ENCODE results near the gene PLSCR2.
"Not testable (repeated sequence)": the region's sequence is repeated elsewhere in the genome, so short reads cannot be mapped to it uniquely, and the experiment has no call there.

The PLSCR2 gene, protein sequence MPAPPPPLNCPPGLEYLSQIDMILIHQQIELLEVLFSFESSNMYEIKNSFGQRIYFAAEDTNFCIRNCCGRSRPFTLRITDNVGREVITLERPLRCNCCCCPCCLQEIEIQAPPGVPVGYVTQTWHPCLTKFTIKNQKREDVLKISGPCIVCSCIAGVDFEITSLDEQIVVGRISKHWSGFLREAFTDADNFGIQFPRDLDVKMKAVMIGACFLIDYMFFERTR

DNA sequence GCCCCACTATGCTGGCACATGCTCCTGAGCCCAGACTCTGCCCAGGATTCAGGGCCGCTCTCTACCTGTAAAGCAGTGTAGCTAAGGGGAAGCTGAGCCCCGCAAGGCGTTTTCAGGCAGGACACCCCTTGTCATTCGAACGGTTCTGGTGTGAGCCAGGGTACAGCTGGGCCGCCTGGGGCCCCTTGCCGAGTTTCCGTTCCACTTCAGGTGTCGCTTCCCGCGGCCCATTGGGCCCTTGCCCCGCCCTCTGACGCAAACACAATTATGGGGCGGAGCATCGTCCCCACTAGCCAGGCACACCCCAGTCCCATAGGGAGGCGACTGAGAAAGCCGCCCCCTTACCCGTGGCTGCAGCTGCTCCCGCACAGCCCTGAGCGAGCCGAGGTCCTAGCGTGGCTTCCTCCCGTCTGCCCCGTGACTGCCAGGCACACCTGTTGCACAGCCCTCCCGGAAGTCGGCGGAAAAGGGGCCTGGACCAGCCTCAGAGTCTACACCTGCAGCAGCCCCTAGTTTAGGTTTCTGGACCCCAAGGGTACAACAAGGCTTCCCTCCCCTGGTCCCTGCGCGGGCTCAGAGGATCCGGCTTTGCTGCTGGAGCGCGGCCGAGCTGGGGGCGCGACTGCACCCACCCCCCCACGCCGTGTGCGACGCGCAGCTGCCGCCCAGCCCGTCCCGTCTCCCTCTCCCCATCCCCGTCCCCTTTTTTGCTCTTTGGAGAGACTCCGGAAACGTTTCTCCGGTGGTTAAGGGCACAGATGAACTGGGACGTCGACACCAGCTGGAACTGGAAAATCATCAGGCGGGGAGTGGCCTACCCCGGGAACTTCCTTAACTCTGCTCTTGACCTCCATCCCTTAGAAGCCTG is at the start of gene PLSCR2:
TSS of gene PLSCR2 (minus strand) at position 412 of the 868 bp plus-strand sequence. CDS start 9,657 bp downstream, outside the sequence.
- peak; percentile 21 for DNase-seq (ENCODE audit: low read depth)

DNA sequence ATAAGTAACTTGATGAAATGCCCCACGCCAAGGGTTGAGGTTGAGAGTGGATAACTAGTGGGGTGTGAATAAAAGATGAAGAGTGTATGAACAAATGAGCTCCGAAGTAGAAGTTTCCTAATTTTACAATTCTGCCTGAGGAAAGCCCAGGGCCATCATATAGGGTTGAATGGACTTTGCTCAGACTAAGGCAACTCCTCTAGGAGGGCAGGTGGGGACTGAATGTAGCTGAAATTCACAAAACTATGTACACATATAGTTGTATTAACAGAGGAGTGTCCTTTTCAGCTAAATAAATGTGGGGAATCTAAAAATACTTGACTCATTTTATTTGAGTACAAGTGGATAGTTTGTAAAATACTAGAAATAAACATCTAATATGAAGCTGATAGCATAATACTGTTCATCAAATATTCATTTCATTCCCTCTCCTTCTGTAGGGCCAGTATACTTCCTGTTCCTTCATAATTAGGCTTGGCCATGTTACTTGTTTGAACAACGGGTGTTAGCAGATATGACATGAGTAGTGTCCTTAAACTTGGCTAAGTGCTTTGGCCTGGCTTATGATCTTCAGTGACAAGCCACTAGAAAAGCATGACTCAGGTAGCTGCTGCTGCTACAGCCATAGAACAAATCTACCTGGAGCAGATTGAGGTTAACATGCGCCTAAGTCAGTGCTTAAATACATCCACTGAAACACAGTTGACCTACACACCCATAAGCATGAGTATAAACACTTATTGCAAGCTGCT is 48.5 kb upstream of the PLSCR2 start:
- no peak for DNase-seq (ENCODE audit: low read depth)

DNA sequence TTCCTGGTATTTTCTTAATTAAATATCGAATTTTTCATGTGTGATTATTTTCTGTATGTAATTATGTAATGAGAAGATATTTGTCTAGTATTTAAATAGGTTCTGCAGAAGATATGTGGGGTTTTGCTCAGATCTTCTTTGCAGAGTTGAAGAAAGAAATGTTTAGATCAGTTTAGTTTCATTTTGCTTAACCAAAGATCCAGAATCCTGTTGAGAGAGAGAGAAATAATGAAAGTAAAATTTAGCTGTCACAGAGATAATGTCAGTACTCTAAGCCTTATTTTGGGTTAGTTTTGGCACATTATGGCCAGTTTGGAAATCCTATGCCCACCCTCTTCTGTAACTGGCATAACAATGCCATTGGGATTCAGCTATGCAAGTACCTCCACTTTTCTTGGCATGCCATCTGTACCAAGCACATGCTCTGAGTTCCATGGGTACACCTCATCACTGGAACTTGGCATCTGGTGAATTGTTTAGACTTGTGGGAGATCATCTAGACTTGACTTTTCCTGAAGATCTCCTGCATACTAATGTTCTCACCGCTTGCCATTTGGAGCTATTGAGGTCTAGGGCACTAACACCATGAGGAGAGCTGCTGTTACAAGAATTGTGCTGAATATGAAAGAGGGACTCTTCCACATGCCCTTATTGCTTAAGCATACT is 44.2 kb upstream of the PLSCR2 start:
- no peak for DNase-seq (ENCODE audit: low read depth)

DNA sequence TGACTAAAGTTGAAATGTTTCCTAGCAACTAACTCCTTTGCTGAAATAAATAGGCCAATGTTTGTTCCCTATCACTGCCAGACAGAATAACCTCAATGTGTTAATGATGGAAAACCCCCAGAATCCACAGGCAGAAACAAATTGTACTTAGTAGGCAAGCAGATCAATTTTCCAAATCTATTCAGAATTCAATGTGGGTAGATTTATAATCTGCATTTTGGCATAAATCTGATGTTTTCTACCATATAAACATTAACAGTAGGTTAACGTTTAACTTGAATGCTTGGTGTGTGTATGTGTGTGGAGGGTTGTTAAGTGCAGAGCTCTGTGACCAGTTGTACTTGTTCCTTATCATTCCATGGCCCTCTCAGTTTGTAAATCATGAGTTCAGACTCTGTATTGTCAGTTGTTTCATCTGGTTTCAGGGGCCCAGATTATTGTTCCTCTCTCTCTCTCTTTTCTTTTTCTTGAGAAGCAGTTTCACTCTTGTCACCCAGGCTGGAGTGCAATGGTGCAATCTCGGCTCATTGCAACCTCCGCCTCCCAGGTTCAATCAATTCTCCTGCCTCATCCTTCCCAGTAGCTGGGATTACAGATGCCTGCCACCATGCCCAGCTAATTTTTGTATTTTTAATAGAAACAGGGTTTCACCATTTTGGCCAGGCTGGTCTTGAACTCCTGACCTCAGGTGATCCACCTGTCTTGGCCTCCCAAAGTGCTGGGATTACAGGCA is 42.2 kb upstream of the PLSCR2 start:
- DNase-seq (ENCODE audit: low read depth) = no peak

DNA sequence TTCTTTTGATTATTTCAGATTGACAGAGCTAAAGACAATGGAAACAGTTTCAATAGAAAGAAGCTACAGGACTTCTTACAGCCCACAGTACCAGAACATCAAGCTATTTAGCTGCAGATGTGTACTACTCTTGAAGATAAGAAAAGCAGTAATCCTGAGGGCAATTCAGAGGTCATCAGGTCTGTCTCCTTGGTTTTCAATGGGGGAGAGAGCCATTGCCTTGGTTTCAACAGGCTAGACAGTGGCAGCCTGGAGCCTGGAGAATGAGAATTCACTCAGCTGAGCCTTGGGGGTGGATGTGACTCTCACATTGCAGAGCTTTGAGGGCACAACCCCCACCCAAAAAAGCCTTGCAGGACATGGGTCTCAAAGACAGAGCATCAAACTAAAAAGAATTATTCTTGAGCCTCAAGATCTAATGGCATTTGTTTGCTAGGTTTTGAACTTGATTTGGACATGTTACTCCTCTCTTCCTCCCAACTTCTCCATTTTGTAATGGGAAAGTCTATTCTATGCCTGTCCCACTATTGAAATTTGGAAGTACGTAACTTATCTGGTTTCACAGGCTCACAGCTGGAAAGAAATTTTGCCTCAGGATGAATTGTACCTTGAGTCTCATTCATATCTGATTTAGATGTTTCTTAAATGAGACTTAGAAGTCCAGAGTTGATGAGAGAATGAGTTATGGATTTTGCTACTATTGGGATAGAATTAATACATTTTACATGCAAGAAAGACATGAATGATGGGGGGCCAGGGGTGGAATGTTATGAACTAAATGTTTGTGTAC is 38.2 kb upstream of the PLSCR2 start:
- DNase-seq (ENCODE audit: low read depth) = no peak

DNA sequence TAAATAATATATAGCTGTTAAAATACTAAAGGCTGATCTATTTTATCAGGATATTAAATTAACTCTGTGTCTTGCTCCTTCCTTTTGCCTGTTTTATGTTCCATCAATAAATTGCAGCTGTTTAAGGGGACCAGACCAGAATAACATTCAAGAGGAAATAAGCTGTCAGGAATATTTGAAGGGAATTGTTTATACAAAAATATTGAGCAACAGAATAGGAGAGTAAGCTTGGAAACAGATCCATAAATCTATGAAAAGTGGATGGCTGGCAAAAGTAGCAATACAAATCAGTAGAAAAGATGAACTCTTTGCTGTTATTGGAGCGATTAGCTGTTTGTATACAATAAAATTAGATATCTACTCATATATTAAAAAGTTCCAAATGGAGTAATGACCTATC is 36.2 kb upstream of the PLSCR2 start:
- peak; percentile 5 for DNase-seq (ENCODE audit: low read depth)

DNA sequence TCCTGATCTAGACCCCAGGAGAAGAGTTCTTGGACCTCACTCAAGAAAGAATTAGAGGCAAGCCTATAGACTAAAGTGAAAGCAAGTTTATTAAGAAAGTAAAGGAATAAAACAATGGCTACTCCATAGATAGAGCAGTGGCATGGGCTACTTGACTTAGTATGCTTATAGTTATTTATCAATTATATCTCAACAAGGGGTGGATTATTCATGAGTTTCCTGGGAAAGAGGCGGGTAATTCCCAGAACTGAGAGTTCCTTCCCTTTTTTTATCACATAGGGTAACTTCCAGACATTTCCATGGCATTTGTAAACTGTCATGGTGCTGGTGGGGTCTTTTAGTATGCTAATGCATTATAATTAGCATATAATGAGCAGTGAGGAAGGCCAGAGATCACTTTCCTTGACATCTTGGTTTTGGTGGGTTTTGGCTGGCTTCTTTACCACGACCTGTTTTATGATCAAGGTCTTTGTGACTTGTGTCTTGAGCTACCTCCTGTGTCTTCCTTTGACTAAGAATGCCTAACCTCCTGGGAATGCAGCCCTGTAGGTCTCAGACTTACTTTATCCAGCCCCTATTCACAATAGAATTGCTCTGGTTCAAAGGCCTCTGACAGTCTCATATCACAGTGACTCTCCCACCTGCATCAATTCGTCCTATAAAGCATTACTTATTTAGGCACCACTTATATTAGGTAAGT is 35.3 kb upstream of the PLSCR2 start:
- peak; percentile 56 for DNase-seq (ENCODE audit: low read depth)

DNA sequence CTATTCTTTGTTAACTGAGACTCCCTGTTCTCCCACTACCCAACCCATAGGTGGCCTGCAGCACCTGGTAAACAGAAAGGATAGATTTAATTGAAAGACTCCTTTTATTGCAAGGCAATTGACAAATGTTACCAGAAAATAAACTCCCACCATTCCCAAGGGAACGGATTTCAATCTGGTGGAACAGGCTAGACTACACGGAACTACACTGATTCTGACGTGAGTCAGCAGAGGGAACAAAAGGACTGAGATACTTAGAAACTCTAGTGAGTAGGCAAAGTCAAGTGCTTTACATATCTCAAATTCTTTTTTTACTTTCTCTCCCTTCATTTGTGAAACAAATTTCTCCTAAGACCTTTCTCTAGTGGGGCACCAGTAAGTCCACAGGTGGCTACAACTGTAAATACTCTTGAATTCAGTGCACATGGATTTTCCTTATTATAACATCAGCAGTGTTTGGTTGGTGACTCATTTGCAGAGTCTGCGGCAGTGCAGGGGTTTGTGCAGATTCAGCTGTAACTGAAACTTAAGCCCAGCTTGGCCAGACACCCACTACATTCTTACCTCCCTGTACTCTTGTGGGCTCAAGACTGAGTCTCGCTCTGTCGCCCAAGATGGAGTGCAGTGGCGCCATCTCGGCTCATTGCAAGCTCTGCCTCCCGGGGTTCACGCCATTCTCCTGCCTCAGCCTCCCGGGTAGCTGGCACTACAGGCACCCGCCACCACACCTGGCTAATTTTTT is 34.3 kb upstream of the PLSCR2 start:
- peak; percentile 93 for DNase-seq (ENCODE audit: low read depth)

DNA sequence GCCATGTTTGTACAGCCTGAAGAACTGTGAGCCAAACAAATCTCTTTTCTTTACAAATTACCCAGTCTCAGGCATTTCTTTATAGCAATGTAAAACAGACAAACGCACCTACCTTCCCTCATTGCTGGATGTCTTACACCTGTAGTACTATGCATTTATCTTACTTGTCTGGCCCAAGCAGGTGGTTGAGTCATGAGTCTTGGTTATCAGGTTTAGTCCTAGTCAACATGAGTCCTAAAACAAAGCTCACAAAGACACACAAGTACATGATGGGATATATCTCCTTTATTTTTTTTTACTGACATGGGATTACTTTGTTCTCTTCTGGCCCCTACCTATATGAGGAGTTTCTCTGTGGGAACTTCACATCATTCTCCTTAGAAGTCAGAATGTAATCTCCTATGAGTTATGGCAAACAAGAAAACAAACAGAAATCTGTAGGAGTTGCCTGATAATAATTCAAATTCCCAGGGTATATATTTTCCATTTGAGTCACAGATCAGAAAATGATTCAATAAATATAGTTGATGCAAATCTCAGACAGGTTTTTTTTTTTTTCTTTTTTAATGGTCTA is 33.6 kb upstream of the PLSCR2 start:
- no peak for DNase-seq (ENCODE audit: low read depth)

DNA sequence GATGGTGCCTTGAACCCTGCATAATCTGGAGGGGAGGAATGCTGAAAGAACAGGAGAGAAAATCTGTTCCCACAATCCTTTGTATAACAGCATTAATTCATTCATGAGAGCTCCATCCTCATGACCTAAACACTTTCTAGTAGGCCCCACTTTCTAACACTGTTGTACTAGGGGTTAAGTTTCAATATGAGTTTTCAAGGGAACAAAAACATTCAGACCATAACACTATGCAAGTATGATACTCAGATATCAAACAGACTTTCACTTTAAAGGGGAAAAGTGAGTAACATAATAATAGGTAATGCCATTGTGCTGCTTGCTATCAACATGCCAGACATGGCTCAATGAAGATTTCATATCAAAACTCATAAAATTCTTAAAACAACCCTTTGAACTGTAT is 32.4 kb upstream of the PLSCR2 start:
- DNase-seq (ENCODE audit: low read depth) = no peak

DNA sequence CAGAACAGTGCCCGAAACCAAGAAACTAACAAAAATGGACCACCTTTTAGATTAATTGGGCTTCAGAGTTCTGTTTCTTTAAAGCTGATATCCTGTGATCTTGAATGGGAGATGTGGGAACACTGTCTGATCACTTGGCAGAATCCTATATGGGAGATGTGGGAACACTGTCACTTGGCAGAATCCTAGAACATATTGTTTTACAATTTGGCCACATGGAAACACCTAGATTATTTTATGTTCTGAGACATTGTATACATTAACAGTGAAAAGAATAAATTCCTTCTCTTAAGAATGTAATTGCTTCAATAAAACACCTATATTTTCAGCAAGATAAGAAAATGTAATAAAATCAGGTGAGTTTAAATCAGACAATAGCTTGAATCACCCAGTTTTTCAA is 30.3 kb upstream of the PLSCR2 start:
- DNase-seq (ENCODE audit: low read depth) = no peak

DNA sequence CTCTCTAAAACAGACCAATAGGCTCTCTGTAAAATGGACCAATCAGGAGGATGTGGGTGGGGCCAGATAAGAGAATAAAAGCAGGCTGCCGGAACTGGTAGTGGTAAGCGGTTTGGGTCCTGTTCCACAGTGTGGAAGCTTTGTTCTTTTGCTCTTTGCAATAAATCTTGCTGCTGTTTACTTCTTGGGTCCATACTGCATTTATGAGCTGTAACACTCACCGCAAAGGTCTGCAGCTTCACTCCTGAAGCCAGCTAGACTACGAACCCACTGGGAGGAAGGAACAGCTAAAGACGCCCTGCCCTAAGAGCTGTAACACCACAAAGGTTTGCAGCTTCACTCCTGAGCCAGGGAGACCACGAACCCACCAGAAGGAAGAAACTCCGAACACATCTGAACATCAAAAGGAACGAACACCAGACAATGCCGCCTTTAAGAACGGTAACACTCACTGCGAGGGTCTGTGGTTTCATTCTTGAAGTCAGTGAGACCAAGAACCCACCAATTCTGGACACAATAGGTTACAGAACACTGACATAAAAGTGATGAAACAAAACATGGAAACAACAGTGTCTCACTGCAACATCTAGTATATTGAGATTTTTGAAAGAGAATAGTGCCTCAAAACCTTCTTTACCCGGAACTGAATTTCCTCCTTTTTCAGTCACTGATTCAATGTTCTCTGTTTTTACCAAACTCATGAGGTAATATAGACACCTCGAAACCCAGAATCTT is 28.8 kb upstream of the PLSCR2 start:
- DNase-seq (ENCODE audit: low read depth) = no peak

DNA sequence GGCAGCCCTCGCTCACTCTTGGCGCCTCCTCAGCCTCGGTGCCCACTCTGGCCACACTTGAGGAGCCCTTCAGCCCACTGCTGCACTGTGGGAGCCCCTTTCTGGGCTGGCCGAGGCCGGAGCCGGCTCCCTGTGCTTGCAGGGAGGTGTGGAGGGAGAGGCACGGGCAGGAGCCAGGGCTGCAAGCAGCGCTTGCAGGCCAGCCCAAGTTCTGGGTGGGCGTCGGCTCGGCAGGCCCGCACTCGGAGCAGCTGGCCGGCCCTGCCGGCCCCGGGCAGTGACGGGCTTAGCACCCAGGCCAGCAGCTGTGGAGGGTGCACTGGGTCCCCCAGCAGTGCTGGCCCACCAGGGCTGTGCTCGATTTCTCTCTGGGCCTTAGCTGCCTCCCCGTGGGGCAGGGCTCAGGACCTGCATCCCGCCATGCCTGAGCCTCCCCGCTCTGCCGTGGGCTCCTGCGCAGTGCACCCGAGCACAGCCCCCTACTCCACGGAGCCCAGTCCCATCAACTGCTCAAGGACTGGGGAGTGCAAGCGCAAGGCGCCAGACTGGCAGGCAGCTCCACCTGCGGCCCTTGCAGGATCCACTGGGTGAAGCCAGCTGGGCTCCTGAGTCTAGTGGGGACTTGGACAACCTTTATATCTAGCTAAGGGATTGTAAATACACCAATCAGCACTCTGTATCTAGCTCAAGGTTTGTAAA is 27.9 kb upstream of the PLSCR2 start:
- DNase-seq (ENCODE audit: low read depth) = not testable (repeated sequence)

DNA sequence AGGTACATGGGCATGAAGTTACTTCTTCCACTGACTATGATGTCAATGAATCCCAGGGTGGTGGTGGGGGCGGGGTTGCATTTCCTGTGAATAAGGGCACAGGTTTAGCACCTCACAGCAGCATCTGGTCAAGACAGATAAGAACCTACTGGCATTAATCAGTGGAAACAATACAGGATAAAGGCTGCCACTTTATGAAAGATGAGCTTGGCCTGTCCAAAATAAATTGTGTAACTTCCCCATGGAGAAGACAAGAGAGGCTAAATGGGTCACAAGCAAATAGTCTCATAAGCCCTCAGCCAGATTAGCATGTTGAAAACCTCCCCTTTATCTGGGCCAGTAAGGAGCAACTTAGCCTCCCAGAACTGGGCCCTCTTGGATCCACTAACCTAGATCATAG is 27.4 kb upstream of the PLSCR2 start:
- no peak for DNase-seq (ENCODE audit: low read depth)

DNA sequence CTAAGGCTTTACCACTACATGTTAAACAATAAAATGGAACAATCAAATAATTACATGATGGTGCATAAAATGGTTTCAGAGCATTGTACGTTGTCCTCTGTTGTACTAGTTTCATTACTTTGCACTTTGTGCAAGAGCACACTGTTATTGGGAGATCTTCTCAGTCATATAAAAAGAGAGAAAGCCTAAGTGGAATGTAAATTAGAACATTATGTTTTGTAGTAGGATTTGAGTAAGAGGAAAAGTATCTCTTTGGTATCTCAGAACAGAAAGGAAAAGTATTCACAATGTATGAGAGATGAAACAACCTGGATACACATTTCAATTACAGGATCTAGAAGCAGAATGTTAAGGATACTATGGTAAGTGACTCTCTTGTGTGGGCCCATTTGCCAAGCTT is 26.9 kb upstream of the PLSCR2 start:
- DNase-seq (ENCODE audit: low read depth) = no peak

DNA sequence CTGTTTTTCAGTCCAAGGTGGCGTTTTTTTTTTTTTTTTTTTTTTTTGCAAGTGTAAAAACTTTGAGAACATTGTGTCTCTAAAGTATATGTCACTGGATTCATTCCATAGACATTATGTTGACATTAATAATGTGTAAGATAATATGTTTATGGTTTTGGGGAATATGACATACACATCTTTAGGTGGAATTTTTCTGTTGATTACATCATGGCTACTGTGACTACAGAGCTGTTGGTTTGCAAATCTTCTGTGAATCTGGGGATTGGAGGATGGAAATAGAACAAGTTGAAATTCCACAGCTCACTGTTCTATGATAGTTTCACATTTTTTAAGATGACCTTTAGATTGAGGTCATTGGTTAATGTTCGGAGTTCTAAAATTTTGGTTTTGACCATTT is 24.4 kb upstream of the PLSCR2 start:
- peak; percentile 17 for DNase-seq (ENCODE audit: low read depth)

DNA sequence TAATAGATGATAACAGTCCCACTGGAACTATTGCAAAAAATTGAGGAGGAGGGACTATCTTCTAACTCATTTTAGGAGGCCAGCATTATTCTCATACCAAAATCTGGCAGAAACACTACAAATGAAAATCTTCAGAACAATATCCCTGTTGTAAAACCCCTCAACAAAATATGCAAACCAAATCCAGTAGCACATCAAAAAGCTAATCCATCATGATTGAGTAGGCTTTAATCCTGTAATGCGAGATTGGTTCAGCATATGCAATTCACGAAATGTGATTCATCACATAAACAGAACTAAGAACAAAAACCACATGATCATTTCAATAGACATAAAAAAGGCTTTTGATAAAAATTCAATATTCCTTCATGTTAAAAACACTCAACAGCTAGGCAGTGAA is 23.9 kb upstream of the PLSCR2 start:
- peak; percentile 45 for DNase-seq (ENCODE audit: low read depth)

DNA sequence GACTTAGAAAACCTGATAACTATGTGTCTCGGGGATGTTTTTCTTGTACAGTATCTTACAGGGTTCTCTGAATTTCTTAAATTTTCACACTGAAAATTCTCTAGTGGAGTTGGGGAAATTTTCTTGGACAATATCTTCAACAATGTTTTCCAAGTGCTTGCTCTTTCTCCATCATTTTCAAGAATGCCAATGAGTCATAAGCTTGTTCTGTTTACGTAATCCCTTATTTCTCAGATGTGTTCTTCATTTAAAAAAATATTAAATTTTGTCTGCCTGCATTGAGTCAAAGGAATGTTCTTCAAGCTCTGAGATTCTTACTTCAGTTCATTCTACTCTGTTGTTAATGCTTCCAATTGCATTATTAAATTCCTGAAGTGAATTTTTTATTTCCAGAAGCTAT is 21.9 kb upstream of the PLSCR2 start:
- DNase-seq (ENCODE audit: low read depth) = peak; percentile 58
